Measurements from ENCODE around the gene PSME1. TPM values are rescaled to one million over a fixed set of nuclear protein-coding genes. Genes with fewer than 3 reads are reported as not detected.

PSME1 gene
- 100 to 1,000 TPM; 190 to 234 (median 222) TPM for polyA plus RNA-seq (ENCODE audit: insufficient read depth in 1 of 5, insufficient read length in 5 of 5, low replicate concordance in 1 of 5)
- long read RNA-seq, donor 1, transcript PSME1-201 (11 exons, 1,006 nt), result major isoform, 99 of 236 reads
- long read RNA-seq, donor 1, partial matches to known transcripts, result 128 of 236 reads
- long read RNA-seq, donor 1, other reads (novel, unspliced or antisense), result 5 of 236 reads
- long read RNA-seq, donor 2, transcript PSME1-201 (11 exons, 1,006 nt), result major isoform, 57 of 66 reads
- long read RNA-seq, donor 2, partial matches to known transcripts, result 7 of 66 reads
- long read RNA-seq, donor 2, other reads (novel, unspliced or antisense), result 0 of 66 reads
- long read RNA-seq, donor 3, transcript PSME1-201 (11 exons, 1,006 nt), result major isoform, 104 of 211 reads
- long read RNA-seq, donor 3, transcript PSME1-202 (10 exons, 1,136 nt), result minor isoform, 5 of 211 reads
- long read RNA-seq, donor 3, partial matches to known transcripts, result 98 of 211 reads
- long read RNA-seq, donor 3, other reads (novel, unspliced or antisense), result 0 of 211 reads
- long read RNA-seq, donor 4, transcript PSME1-201 (11 exons, 1,006 nt), result major isoform, 51 of 112 reads
- long read RNA-seq, donor 4, partial matches to known transcripts, result 59 of 112 reads
- long read RNA-seq, donor 4, other reads (novel, unspliced or antisense), result 0 of 112 reads
- long read RNA-seq, donor 5, transcript PSME1-201 (11 exons, 1,006 nt), result major isoform, 120 of 189 reads
- long read RNA-seq, donor 5, partial matches to known transcripts, result 58 of 189 reads
- long read RNA-seq, donor 5, other reads (novel, unspliced or antisense), result 5 of 189 reads
- long read RNA-seq, donor 6, transcript PSME1-201 (11 exons, 1,006 nt), result major isoform, 103 of 181 reads
- long read RNA-seq, donor 6, transcript PSME1-210 (11 exons, 945 nt), result minor isoform, 7 of 181 reads
- long read RNA-seq, donor 6, partial matches to known transcripts, result 56 of 181 reads
- long read RNA-seq, donor 6, other reads (novel, unspliced or antisense), result 10 of 181 reads
- long read RNA-seq, donor 7, transcript PSME1-201 (11 exons, 1,006 nt), result major isoform, 52 of 58 reads
- long read RNA-seq, donor 7, partial matches to known transcripts, result 0 of 58 reads
- long read RNA-seq, donor 7, other reads (novel, unspliced or antisense), result 0 of 58 reads
- long read RNA-seq, donor 8, transcript PSME1-201 (11 exons, 1,006 nt), result major isoform, 36 of 58 reads
- long read RNA-seq, donor 8, partial matches to known transcripts, result 22 of 58 reads
- long read RNA-seq, donor 8, other reads (novel, unspliced or antisense), result 0 of 58 reads

- peak; percentile 90 to 91 for DNase-seq
These were observed at the start of gene PSME1 for GRCh38 chr14:24135834-24136683. Gene PSME1 (plus strand): TSS chr14:24136194. CDS start chr14:24136263, 69 bp downstream.

- no peak for DNase-seq
These were observed 49.0 kb upstream of the PSME1 start for GRCh38 chr14:24087004-24087403.

GRCh38 chr14:24088095-24088494 is 47.9 kb upstream of the PSME1 start:
- DNase-seq, result no peak

GRCh38 chr14:24089890-24090289 is 46.1 kb upstream of the PSME1 start:
- DNase-seq, result no peak

- peak in 1 of 2 donors; percentile 16 for DNase-seq
These were observed 43.9 kb upstream of the PSME1 start for GRCh38 chr14:24092110-24092504.

GRCh38 chr14:24092505-24093206 is 43.3 kb upstream of the PSME1 start:
- DNase-seq, result no peak

GRCh38 chr14:24093207-24093900 is 42.6 kb upstream of the PSME1 start:
- DNase-seq, result no peak

GRCh38 chr14:24093901-24094840 is 41.8 kb upstream of the PSME1 start, which contains the start of gene PCK2:
Gene PCK2 (plus strand): TSS chr14:24094311. CDS start chr14:24094406, 95 bp downstream.
- DNase-seq, result peak; percentile 86

GRCh38 chr14:24094841-24095270 is 41.1 kb upstream of the PSME1 start:
- DNase-seq, result no peak

GRCh38 chr14:24095271-24096068 is 40.5 kb upstream of the PSME1 start:
- DNase-seq, result peak in 1 of 2 donors; percentile 28

GRCh38 chr14:24096545-24097181 is 39.3 kb upstream of the PSME1 start:
- DNase-seq, result no peak

GRCh38 chr14:24098229-24098926 is 37.6 kb upstream of the PSME1 start:
- DNase-seq, result no peak

- no peak for DNase-seq
These were observed 36.8 kb upstream of the PSME1 start for GRCh38 chr14:24098927-24099813.

- DNase-seq, result no peak
These were observed 35.6 kb upstream of the PSME1 start for GRCh38 chr14:24100197-24100981.

Data from right lung (tissue), 10 donors.